Stimulated activated CD4-positive, alpha-beta T cell treated with anti-CD3 and anti-CD28 coated beads, Interleukin-15, amount 100 ng/mL, for 48 hours (primary cell): Measurements from ENCODE around the gene RNF141.

Experiments
- DNase-seq, 2 donors: peaks; one replicate each; pipeline ENCODE4 v3.0.0-alpha.2; 2020; ENCODE audit warnings: low read depth in 2 of 2

Gene RNF141

GRCh38 chr11:10540915-10541560, at the start of gene RNF141:
TSS of gene RNF141 (minus strand) at chr11:10541187. CDS start at chr11:10534158, 7,029 bp downstream.
- DNase-seq = peak; percentile 87 to 96

- DNase-seq = no peak
These were observed 49.4 kb upstream of the RNF141 start for GRCh38 chr11:10590218-10590915.

- no peak for DNase-seq
These were observed 47.9 kb upstream of the RNF141 start for GRCh38 chr11:10588904-10589303.

- no peak for DNase-seq
These were observed 47.0 kb upstream of the RNF141 start for GRCh38 chr11:10587995-10588394.

GRCh38 chr11:10587388-10587787, 46.4 kb upstream of the RNF141 start:
- DNase-seq = no peak

GRCh38 chr11:10584071-10584501, 43.1 kb upstream of the RNF141 start:
- no peak for DNase-seq

- no peak for DNase-seq
These were observed 40.6 kb upstream of the RNF141 start for GRCh38 chr11:10581481-10582019.

GRCh38 chr11:10580623-10581022, 39.6 kb upstream of the RNF141 start:
- DNase-seq = no peak

- no peak for DNase-seq
These were observed 38.7 kb upstream of the RNF141 start for GRCh38 chr11:10579700-10580099.

- DNase-seq = no peak
These were observed 35.0 kb upstream of the RNF141 start for GRCh38 chr11:10576035-10576398.

GRCh38 chr11:10575346-10576034, 34.5 kb upstream of the RNF141 start:
- no peak for DNase-seq

- no peak for DNase-seq
These were observed 32.6 kb upstream of the RNF141 start for GRCh38 chr11:10573556-10573955.

GRCh38 chr11:10573028-10573427, 32.0 kb upstream of the RNF141 start:
- no peak for DNase-seq

GRCh38 chr11:10572533-10572932, 31.5 kb upstream of the RNF141 start:
- DNase-seq = no peak

GRCh38 chr11:10568486-10568941, 27.5 kb upstream of the RNF141 start, which contains the start of gene LYVE1:
TSS of gene LYVE1 (minus strand) at chr11:10568665. CDS start at chr11:10568532, 133 bp downstream.
- no peak for DNase-seq

GRCh38 chr11:10567446-10567845, 26.5 kb upstream of the RNF141 start:
- no peak for DNase-seq

- no peak for DNase-seq
These were observed 25.4 kb upstream of the RNF141 start for GRCh38 chr11:10566257-10566957.

GRCh38 chr11:10565493-10565892, 24.5 kb upstream of the RNF141 start:
- DNase-seq = no peak

- no peak for DNase-seq
These were observed 23.8 kb upstream of the RNF141 start for GRCh38 chr11:10564696-10565318.

- no peak for DNase-seq
These were observed 23.0 kb upstream of the RNF141 start for GRCh38 chr11:10564030-10564429.

GRCh38 chr11:10561947-10562346, 21.0 kb upstream of the RNF141 start:
- no peak for DNase-seq
